Stimulated activated effector memory CD8-positive, alpha-beta T cell treated with anti-CD3 and anti-CD28 coated beads, Interleukin-12 subunit alpha, Interleukin-12 subunit beta, amount 100 ng/mL, for 72 hours (primary cell): ENCODE measurements around the gene ZNF57.
"Not testable (repeated sequence)": the region's sequence is repeated elsewhere in the genome, so short reads cannot be mapped to it uniquely, and the experiment has no call there.

Experiments
- ATAC-seq: fragments of 150-1000 bp; cut with Tn5 transposase; 2 replicates; pipeline ENCODE4 v1.10.0; 2021
- DNase-seq, 2 donors: peaks; one replicate each; pipeline ENCODE4 v3.0.0; 2021 to 2022; ENCODE audit warnings: low spot score in 2 of 2
- H3K27ac Mint-ChIP-seq: one replicate; pipeline ENCODE4 v1.8.0; 2022; ENCODE audit warnings: mild to moderate bottlenecking, mixed read lengths
- H3K36me3 Mint-ChIP-seq: one replicate; pipeline ENCODE4 v1.8.0; 2022; ENCODE audit warnings: mild to moderate bottlenecking, mixed read lengths
- H3K4me1 Mint-ChIP-seq: one replicate; pipeline ENCODE4 v1.8.0; 2022; ENCODE audit warnings: mixed read lengths
- H3K4me3 Mint-ChIP-seq: one replicate; pipeline ENCODE4 v1.8.0; 2022; ENCODE audit warnings: mild to moderate bottlenecking, mixed read lengths
- H3K9me3 Mint-ChIP-seq: one replicate; pipeline ENCODE4 v1.8.0; 2022; ENCODE audit warnings: mixed read lengths

Gene ZNF57

DNA sequence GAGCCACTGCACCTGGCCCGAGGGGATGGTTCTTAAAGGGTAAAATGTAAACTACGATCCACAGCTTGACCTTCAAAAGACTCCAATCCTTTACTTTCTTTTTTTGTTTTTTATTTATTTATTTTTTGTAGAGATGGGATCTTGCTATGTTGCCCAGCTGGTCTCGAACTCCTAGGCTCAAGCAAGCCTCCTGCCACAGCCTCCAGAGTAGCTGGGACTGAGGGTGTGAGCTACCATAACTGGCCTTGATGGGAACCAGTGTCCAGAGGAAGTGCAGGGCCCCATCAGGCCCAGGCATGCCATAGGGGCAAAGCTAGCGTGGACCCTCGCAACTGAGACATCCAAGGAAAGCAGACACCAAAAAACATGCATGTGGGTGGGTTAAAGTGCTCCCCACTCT, 62.4 kb downstream of the ZNF57 start:
- DNase-seq (no peak), ATAC-seq (no peak)
- Mint-ChIP-seq H3K27ac (no peak overlapping the region), H3K4me1 (no peaks in the 10 kb centered on the region), H3K9me3 (no peaks in the 10 kb centered on the region), H3K4me3 (no peak overlapping the region), H3K36me3 (no peaks in the 10 kb centered on the region)

DNA sequence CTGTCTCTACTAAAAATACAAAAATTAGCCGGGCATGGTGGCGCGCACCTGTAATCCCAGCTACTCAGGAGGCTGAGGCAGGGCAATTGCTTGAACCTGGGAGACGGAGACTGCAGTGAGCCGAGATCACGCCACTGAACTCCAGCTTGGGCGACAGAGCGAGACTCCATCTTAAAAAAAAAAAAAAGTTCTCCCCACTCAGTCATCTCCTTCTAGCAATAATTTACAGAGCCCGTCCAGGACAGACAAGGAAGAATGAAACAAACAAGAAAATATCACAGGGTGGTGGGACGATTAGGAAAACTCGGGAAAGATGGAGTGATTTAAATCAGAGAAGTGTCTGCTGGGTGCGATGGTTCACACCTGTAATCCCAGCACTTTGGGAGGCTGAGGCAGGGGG, 62.9 kb downstream of the ZNF57 start:
- H3K9me3 Mint-ChIP-seq, H3K4me1 Mint-ChIP-seq, H3K36me3 Mint-ChIP-seq, H3K4me3 Mint-ChIP-seq, ATAC-seq, DNase-seq, H3K27ac Mint-ChIP-seq: not testable (repeated sequence)

DNA sequence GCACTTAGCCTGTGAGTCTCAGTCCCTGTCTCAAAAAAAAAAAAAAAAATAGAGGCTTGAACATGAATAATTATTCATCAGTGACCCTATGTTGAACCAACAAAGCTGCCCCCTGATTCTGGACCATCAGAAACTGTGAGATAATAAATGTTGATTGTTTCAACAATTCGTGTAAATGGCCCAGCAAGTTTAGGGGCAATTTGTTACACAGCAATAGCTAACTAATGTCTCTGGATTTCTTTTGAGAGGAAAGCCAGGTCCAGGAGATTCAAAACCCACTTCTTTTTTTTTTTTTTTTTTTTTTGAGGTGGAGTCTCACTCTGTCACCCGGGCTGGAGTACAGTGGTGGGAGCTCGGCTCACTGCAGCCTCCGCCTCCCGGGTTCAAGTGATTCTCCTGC, 64.1 kb downstream of the ZNF57 start:
- no peak overlapping the region for H3K27ac Mint-ChIP-seq
- ATAC-seq, result no peak
- no peak for DNase-seq
- H3K4me3 Mint-ChIP-seq, result no peak overlapping the region
- no peaks in the 10 kb centered on the region for H3K4me1 Mint-ChIP-seq
- no peaks in the 10 kb centered on the region for H3K36me3 Mint-ChIP-seq
- no peaks in the 10 kb centered on the region for H3K9me3 Mint-ChIP-seq

DNA sequence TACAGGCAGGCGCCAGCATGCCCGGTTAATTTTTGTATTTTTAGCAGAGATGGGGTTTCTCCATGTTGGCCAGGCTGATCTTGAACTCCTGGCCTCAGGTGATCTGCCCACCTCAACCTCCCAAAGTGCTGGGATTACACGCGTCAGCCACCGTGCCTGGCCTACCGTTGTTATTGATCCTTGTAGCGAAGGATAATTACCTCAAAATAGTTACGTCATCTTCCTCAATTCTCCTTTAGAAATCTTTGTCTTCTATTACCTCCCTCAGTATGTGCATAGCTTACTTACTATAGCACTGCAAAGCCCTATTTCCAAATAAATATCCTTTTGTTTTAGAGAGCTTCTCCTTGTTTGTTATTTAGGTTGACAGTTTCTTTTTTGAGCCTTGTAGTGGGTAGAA, 67.2 kb downstream of the ZNF57 start:
- DNase-seq (no peak), ATAC-seq (no peak)
- Mint-ChIP-seq H3K4me1 (no peaks in the 10 kb centered on the region), H3K27ac (no peak overlapping the region), H3K4me3 (no peak overlapping the region), H3K9me3 (no peaks in the 10 kb centered on the region), H3K36me3 (no peaks in the 10 kb centered on the region)
